ENCODE data around the gene TBC1D22A. TPM values are rescaled to one million over a fixed set of nuclear protein-coding genes. Genes with fewer than 3 reads are reported as not detected.
"Not testable (repeated sequence)": the region's sequence is repeated elsewhere in the genome, so short reads cannot be mapped to it uniquely, and the experiment has no call there.

TBC1D22A gene
- polyA plus RNA-seq, 1 experiment, result 19.8 TPM

DNA sequence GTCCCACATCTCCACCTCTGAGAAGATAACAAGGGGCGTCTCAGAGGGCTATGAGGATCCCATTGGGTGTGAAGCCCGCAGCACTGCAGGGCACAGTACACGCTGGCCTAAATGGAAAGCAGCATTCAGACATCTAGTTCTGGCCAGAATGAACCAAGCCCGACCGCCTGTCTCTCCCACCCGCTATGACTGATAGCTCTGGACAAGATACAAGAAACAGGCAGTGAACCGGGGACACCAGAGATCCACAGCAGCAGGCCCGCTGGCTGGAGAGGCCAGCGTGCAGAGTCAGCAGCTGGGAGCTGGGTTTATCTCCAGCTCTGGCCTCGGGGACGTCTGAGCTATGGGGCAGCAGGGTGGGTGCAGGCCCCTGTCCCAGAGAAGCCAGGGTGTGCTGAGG lies 34.0 kb upstream of the TBC1D22A start:
- TF ChIP-seq CTCF (IDR thresholded peaks at IDR 0.05; ENCODE audit: low read depth, low read length), result no peak
- no peaks in the 10 kb centered on the region for H3K27me3 ChIP-seq (ENCODE audit: control insufficient read depth, insufficient read depth, low read length)
- ChIA-PET CTCF (interaction anchor here (0.6 kb wide), 1 partner anchor 11 kb away, joined by 3 read pairs; no protein-coding TSS in a partner anchor), POLR2A (no interaction called here)
- H3K9me3 ChIP-seq (ENCODE audit: control insufficient read depth, insufficient read depth, low read length), result no peaks in the 10 kb centered on the region; the same call in 1 of the 2 replicates
- no peak for DNase-seq (ENCODE audit: low read depth, low spot score)
- no peak overlapping the region for H3K27ac ChIP-seq (ENCODE audit: low read depth, low read length)
- H3K4me3 ChIP-seq (ENCODE audit: low read depth, low read length), result no peak overlapping the region

GRCh38 chr22:46730568-46731245 lies 31.7 kb upstream of the TBC1D22A start:
- Histone ChIP-seq H3K27ac (ENCODE audit: low read depth, low read length) (no peak overlapping the region), H3K27me3 (ENCODE audit: control insufficient read depth, insufficient read depth, low read length) (no peaks in the 10 kb centered on the region), H3K9me3 (ENCODE audit: control insufficient read depth, insufficient read depth, low read length) (no peaks in the 10 kb centered on the region; the same call in 1 of the 2 replicates), H3K4me3 (ENCODE audit: low read depth, low read length) (no peak overlapping the region)
- POLR2A ChIA-PET, result no interaction called here
- no peak for DNase-seq (ENCODE audit: low read depth, low spot score)
- TF ChIP-seq CTCF (IDR thresholded peaks at IDR 0.05; ENCODE audit: low read depth, low read length), result no peak
- CTCF ChIA-PET, result interaction anchor here (0.6 kb wide), 1 partner anchor 168 kb away, joined by 3 read pairs; no protein-coding TSS in a partner anchor

GRCh38 chr22:46731246-46732040 lies 31.0 kb upstream of the TBC1D22A start:
- no peak for TF ChIP-seq CTCF (IDR thresholded peaks at IDR 0.05; ENCODE audit: low read depth, low read length)
- Histone ChIP-seq H3K27ac (ENCODE audit: low read depth, low read length) (no peak overlapping the region), H3K4me3 (ENCODE audit: low read depth, low read length) (no peak overlapping the region), H3K27me3 (ENCODE audit: control insufficient read depth, insufficient read depth, low read length) (no peaks in the 10 kb centered on the region), H3K9me3 (ENCODE audit: control insufficient read depth, insufficient read depth, low read length) (no peaks in the 10 kb centered on the region; the same call in 1 of the 2 replicates)
- ChIA-PET POLR2A (interaction anchor here (0.6 kb wide), 1 partner anchor 576 kb away, joined by 3 read pairs; no protein-coding TSS in a partner anchor), CTCF (interaction anchor here (0.6 kb wide), 1 partner anchor 169 kb away, joined by 3 read pairs; no protein-coding TSS in a partner anchor)
- DNase-seq (ENCODE audit: low read depth, low spot score), result no peak

DNA sequence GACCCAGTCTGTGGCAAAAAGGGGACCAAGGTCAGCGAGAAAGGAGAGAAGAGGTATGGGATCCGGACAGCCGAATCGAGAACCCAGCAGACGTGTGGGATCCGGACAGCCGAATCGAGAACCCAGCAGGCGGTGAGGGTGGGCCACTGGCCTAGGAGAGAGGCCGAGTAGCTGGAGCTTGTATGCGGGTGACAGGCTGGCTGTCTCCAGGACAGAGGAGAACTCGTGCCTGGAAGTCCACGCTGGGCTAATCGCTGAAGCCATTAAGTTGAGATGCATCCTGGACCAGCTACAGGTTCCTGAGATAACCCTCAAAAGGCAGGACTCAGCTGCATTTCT lies 30.4 kb upstream of the TBC1D22A start:
- no peaks in the 10 kb centered on the region; the same call in 1 of the 2 replicates for H3K9me3 ChIP-seq (ENCODE audit: control insufficient read depth, insufficient read depth, low read length)
- ChIA-PET CTCF (no interaction called here), POLR2A (no interaction called here)
- H3K27ac ChIP-seq (ENCODE audit: low read depth, low read length), result no peak overlapping the region
- no peak overlapping the region for H3K4me3 ChIP-seq (ENCODE audit: low read depth, low read length)
- no peak for TF ChIP-seq CTCF (IDR thresholded peaks at IDR 0.05; ENCODE audit: low read depth, low read length)
- H3K27me3 ChIP-seq (ENCODE audit: control insufficient read depth, insufficient read depth, low read length), result no peaks in the 10 kb centered on the region
- DNase-seq (ENCODE audit: low read depth, low spot score), result no peak

- CTCF ChIA-PET, result no interaction called here
- H3K9me3 ChIP-seq (ENCODE audit: control insufficient read depth, insufficient read depth, low read length), result no peaks in the 10 kb centered on the region; the same call in 1 of the 2 replicates
- no peak overlapping the region for H3K4me3 ChIP-seq (ENCODE audit: low read depth, low read length)
- H3K27me3 ChIP-seq (ENCODE audit: control insufficient read depth, insufficient read depth, low read length), result no peaks in the 10 kb centered on the region
- H3K27ac ChIP-seq (ENCODE audit: low read depth, low read length), result no peak overlapping the region
- DNase-seq (ENCODE audit: low read depth, low spot score), result no peak
- POLR2A ChIA-PET, result interaction anchor here (0.6 kb wide), 1 partner anchor 9 kb away, joined by 4 read pairs; no protein-coding TSS in a partner anchor
- no peak for TF ChIP-seq CTCF (IDR thresholded peaks at IDR 0.05; ENCODE audit: low read depth, low read length)
Observed at GRCh38 chr22:46732513-46732912, 29.9 kb upstream of the TBC1D22A start.

- H3K27ac ChIP-seq (ENCODE audit: low read depth, low read length); CTCF ChIA-PET; H3K9me3 ChIP-seq (ENCODE audit: control insufficient read depth, insufficient read depth, low read length); H3K27me3 ChIP-seq (ENCODE audit: control insufficient read depth, insufficient read depth, low read length); DNase-seq (ENCODE audit: low read depth, low spot score); H3K4me3 ChIP-seq (ENCODE audit: low read depth, low read length); POLR2A ChIA-PET: not testable (repeated sequence)
Observed at GRCh38 chr22:46734213-46734722, 28.2 kb upstream of the TBC1D22A start.

Data from AG04450 (cell line).